Stomach (tissue), 9 donors: ENCODE measurements around the gene POU3F1. TPM values are rescaled to one million over a fixed set of nuclear protein-coding genes. Genes with fewer than 3 reads are reported as not detected.
A peak's percentile ranks its signal among the peaks of the same experiment; 100 is the strongest.

ENCODE experiments used
- DNase-seq, 2 donors: peaks; one replicate each; pipeline versions ENCODE4 v3.0.0 to v3.0.0-alpha.2; 2013 to 2019
- H3K27ac ChIP-seq, 5 donors: fragments of 200-600 bp in 4 of 5; sonication (generic) in 4 of 5; one replicate each; pipeline ENCODE4 v1.5.1; 2013 to 2019; ENCODE audit warnings: mild to moderate bottlenecking in 1 of 5, moderate library complexity in 1 of 5
- H3K27me3 ChIP-seq, 3 donors: fragments of 200-600 bp; sonication (generic); one replicate each; pipeline ENCODE4 v1.5.1; 2017 to 2019; ENCODE audit warnings: mixed run types in 1 of 3
- H3K36me3 ChIP-seq, 4 donors: fragments of 200-600 bp; sonication (generic); 1 replicate in 3 of 4; 2 replicates in 1 of 4; pipeline ENCODE4 v1.5.1; 2016 to 2019
- H3K4me1 ChIP-seq, 4 donors: fragments of 200-600 bp; sonication (generic); one replicate each; pipeline ENCODE4 v1.5.1; 2016 to 2019
- H3K4me3 ChIP-seq, 4 donors: fragments of 200-600 bp; sonication (generic) in 3 of 4; one replicate each; pipeline ENCODE4 v1.5.1; 2016 to 2019; ENCODE audit warnings: mild to moderate bottlenecking in 1 of 4
- H3K9me3 ChIP-seq, 4 donors: fragments of 200-600 bp; sonication (generic); one replicate each; pipeline ENCODE4 v1.5.1; 2016 to 2019
- EP300 ChIP-seq: sonication (generic); formaldehyde crosslinking; IDR thresholded peaks from one replicate; pipeline ENCODE4 v1.6.1; 2017; ENCODE audit warnings: antibody characterized with exemption
- POLR2A ChIP-seq, 4 donors: fragments of 450-650 bp; IDR thresholded peaks; one replicate each; pipeline ENCODE4 v1.6.1; 2016; ENCODE audit warnings: antibody characterized with exemption in 4 of 4, control low read depth in 2 of 4, mild to moderate bottlenecking in 1 of 4, moderate library complexity in 1 of 4
- POLR2AphosphoS5 ChIP-seq, 3 donors: sonication (generic); formaldehyde crosslinking; IDR thresholded peaks; one replicate each; pipeline ENCODE4 v1.6.1; 2016; ENCODE audit warnings: antibody characterized with exemption in 3 of 3
- WGBS, 5 donors: extraction: QIAGEN DNeasy Blood & Tissue Kit in 3 of 5; methylation state at CpG; one replicate each; pipeline versions ENCODE4 v1.1.5 to v1.1.7; 2013 to 2018; 5-methylcytosine and 5-hydroxymethylcytosine counted together
- intact Hi-C: fragments of 100-400 bp; cut with DNase I; formaldehyde crosslinking; loops from one replicate; pipeline ENCODE4 v1.15.1; 2023; ENCODE audit warnings: low total_unique reads
- polyA plus RNA-seq, 3 donors: library from polyadenylated mRNA; stranded (reverse); fragments of 200-250 nt; gene quantifications; one replicate each; pipeline ENCODE4 v1.2.3, GENCODE V29; 2013
- small RNA-seq, 4 donors: library from RNA; depleted of rRNA; stranded (forward); fragments of <200 nt; gene quantifications; one replicate each; pipeline ENCODE3, GENCODE V24; 2016
- total RNA-seq, 5 donors: library from RNA; depleted of rRNA; stranded (reverse); fragments of >200 nt; gene quantifications; one replicate each; pipeline versions ENCODE4 v1.1.0 to v1.2.3, GENCODE V29; 2014 to 2016
- TF ChIP-seq, protein P1 (sequence below), 7 experiments: fragments of 450-650 bp in 4 of 7; fragments of 200-600 bp in 3 of 7; sonication (generic) in 3 of 7; IDR thresholded peaks; one replicate each; pipeline ENCODE4 v1.5.1; 2016 to 2019; ENCODE audit warnings: antibody characterized with exemption in 7 of 7, control low read depth in 2 of 7, mild to moderate bottlenecking in 1 of 7
- donor health status: healthy with polysubstance abuse.
- donor health status: Bipolar disorder and iron deficiency.
- donor health status: healthy.

POU3F1 gene
- total and polyA plus RNA-seq, 8 donors, result 0.20 TPM; not detected in 7

DNA sequence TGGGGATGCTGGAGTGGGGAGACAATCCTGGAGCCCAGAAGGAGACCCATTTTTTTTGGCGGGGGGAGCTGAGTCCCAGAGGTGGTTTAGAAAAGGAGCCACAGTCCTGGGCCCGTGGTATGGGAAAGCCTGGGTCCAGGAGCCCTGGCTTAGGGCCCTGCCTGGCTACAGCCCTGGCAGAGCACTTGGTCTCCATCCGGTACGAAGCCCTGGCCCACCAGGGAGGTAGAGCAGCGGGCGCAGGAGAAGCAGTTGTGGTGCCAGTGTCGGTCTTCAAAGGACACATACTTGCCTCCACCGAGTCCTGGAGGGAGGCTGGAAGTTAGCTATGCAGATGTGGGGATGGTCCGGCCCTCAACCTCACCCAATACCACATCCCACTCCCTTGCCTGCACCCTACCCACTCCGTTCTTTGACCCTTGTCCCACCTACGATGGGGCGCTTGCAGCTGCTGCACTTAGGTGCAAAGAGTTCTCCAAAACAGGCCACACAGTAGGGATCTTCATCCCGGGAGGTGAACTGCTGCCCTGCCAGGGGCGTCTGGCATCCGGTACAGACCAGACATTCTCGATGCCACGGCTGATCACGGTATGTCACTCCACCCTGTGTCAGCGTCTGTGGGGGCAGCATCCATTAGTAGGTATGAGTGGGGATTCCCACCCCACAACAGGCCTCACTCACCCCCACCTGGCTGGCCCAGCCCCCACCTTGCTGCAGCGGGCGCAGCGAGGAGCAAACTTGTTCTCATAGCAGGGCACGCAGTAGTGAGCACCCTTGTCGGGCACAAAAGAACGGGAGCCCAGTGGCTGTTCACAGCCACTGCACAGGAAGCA, 49.1 kb downstream of the POU3F1 start:
- H3K27me3 ChIP-seq, result no peaks in the 10 kb centered on the region
- intact Hi-C loops, result no loop called here
- no peak overlapping the region for H3K4me3 ChIP-seq
- H3K36me3 ChIP-seq, result peaks cover 0 to 21% (median 19%) of the 10 kb centered on the region in 4 donors
- peak overlapping the region; percentile 42 to 94 (median 89) for H3K27ac ChIP-seq
- no peaks in the 10 kb centered on the region for H3K9me3 ChIP-seq
- WGBS, 5 donors, result 87 to 89% (median 88%) methylated on average over 12 to 25 of the region's 25 CpGs
- DNase-seq, result no peak
- TF ChIP-seq, protein P1, sequence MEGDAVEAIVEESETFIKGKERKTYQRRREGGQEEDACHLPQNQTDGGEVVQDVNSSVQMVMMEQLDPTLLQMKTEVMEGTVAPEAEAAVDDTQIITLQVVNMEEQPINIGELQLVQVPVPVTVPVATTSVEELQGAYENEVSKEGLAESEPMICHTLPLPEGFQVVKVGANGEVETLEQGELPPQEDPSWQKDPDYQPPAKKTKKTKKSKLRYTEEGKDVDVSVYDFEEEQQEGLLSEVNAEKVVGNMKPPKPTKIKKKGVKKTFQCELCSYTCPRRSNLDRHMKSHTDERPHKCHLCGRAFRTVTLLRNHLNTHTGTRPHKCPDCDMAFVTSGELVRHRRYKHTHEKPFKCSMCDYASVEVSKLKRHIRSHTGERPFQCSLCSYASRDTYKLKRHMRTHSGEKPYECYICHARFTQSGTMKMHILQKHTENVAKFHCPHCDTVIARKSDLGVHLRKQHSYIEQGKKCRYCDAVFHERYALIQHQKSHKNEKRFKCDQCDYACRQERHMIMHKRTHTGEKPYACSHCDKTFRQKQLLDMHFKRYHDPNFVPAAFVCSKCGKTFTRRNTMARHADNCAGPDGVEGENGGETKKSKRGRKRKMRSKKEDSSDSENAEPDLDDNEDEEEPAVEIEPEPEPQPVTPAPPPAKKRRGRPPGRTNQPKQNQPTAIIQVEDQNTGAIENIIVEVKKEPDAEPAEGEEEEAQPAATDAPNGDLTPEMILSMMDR (IDR thresholded peaks at IDR 0.05), result no peak
- no peak for TF ChIP-seq POLR2A (IDR thresholded peaks at IDR 0.05)
- peaks cover 56 to 81% (median 68%) of the 10 kb centered on the region in 4 donors for H3K4me1 ChIP-seq

DNA sequence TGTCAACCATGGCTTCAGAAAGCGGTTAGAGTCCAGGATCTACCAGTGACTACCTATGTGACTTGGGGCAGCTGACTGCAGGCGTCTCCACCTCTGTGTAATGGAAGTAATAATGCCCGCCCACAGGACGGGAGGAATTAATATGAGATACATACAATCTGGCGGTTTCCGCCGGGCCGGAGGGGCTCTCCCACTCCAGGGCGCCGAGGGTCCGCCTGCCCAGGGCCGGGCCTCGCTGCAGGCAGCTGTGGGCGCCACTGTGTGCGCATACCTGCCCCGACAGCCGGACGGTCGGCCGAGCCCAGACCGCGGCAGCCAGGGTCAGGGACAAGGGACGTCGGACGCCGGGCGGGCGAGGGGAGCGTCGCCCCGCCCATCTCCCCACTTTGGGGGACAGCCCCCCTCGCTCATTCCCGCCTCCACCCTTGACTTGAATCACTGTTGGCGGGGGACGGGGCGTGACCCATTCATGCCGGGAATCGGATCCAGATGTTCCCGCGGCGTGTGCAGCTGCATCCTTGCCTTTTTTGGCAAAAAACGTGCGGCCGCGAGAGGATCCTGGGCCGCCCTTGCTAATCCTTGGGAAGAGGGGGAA, 50.7 kb downstream of the POU3F1 start:
- Histone ChIP-seq H3K4me1 (peaks cover 46 to 67% (median 55%) of the 10 kb centered on the region in 4 donors), H3K9me3 (no peaks in the 10 kb centered on the region), H3K27ac (peak overlapping the region; percentile 74 to 94 (median 92)), H3K4me3 (peak overlapping the region; percentile 42 to 61 (median 55)), H3K27me3 (no peaks in the 10 kb centered on the region), H3K36me3 (peaks cover 0 to 21% (median 19%) of the 10 kb centered on the region in 4 donors)
- intact Hi-C loops, result no loop called here
- peak; percentile 51 to 95 for DNase-seq
- WGBS, 5 donors, result 3 to 13% (median 8%) methylated on average over 26 to 46 of the region's 46 CpGs
- TF ChIP-seq EP300 (peak; percentile 72), POLR2AphosphoS5 (IDR thresholded peaks at IDR 0.05) (peak; percentile 50 to 81 (median 61)), POLR2A (IDR thresholded peaks at IDR 0.05) (no peak)

DNA sequence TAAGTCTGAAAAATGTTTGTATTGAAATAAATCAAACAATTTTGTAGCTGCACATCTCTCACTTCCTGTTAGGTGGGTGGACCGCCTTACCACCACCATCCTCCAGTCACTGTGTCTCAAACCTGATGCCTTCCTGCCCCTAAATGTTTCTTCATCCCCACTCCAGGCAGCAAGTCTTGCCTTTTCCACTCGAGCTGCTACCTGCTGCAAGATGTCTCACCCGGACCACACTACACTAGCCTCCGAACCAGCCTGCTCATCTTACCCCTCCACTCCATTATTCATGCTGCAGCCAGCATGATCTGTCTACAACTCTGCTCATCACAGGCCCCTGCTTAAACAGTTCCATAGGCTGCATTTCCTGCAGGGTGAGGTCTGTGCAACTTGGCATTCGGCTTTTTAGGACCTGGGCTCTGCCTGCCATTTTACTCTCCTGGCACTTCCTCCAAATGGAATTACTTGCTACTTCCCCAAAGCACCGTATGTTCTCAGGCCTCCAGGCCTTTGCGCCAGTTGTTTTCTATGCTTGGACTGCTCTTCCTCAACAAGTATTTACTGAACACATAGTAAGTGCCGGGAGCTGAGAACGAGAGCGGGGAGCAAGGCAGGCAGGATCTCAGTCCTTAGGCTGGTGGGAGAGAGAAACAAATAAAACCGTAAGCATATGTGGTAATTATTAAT, 51.6 kb downstream of the POU3F1 start:
- intact Hi-C loops, result no loop called here
- H3K27me3 ChIP-seq, result no peaks in the 10 kb centered on the region
- DNase-seq, result peak in 1 of 2 donors; percentile 34
- H3K4me1 ChIP-seq, result peaks cover 43 to 67% (median 52%) of the 10 kb centered on the region in 4 donors
- H3K27ac ChIP-seq, result peak overlapping the region; percentile 65 to 94 (median 89)
- H3K4me3 ChIP-seq, result peak overlapping the region; percentile 42 to 61 (median 55)
- no peaks in the 10 kb centered on the region for H3K9me3 ChIP-seq
- peaks cover 0 to 21% (median 19%) of the 10 kb centered on the region in 4 donors for H3K36me3 ChIP-seq
- WGBS, 5 donors, result 39 to 43% (median 40%) methylated on average over 11 of the region's 11 CpGs
- TF ChIP-seq POLR2AphosphoS5 (IDR thresholded peaks at IDR 0.05), result no peak
- no peak for TF ChIP-seq POLR2A (IDR thresholded peaks at IDR 0.05)

Small RNA genes within 50 kb of the gene (small RNA-seq; reads per million reads assigned to genes)
- gene MIR3659, result 0 to 0.15 (median 0) reads per million in 4 donors

Other genes starting within 250 kb of the POU3F1 start
- 100 to 1,000 TPM in 2 of 5 donors, 10 to 100 TPM in 2, 1 to 10 TPM in 1; 7.9 to 193 (median 46.7) TPM for gene C1orf122, start 239.0 kb downstream of the POU3F1 start, total RNA-seq
- gene C1orf122, start 239.0 kb downstream of the POU3F1 start, polyA plus RNA-seq, result 10 to 100 TPM; 43.4 to 59.0 (median 59.0) TPM
- gene YRDC, start 238.6 kb downstream of the POU3F1 start, total RNA-seq, result 10 to 100 TPM in 3 of 5 donors, 1 to 10 TPM in 1, not detected in 1; 1.3 to 30.3 (median 15.5) TPM
- gene YRDC, start 238.6 kb downstream of the POU3F1 start, polyA plus RNA-seq, result 10 to 100 TPM in 2 of 3 donors, 1 to 10 TPM in 1; 9.9 to 13.1 (median 10.4) TPM
- 1 to 10 TPM; 1.2 to 5.4 (median 4.5) TPM for gene MTF1, start 187.2 kb downstream of the POU3F1 start, total RNA-seq
- 1 to 10 TPM; 1.5 to 3.1 (median 2.4) TPM for gene MTF1, start 187.2 kb downstream of the POU3F1 start, polyA plus RNA-seq
- gene INPP5B, start 99.7 kb downstream of the POU3F1 start, total RNA-seq, result 10 to 100 TPM in 3 of 5 donors, 1 to 10 TPM in 2; 8.4 to 56.7 (median 12.2) TPM
- 10 to 100 TPM in 1 of 3 donors, 1 to 10 TPM in 2; 7.2 to 10.1 (median 7.3) TPM for gene INPP5B, start 99.7 kb downstream of the POU3F1 start, polyA plus RNA-seq
- gene SF3A3, start 56.8 kb downstream of the POU3F1 start, total RNA-seq, result 100 to 1,000 TPM in 1 of 5 donors, 10 to 100 TPM in 3, 1 to 10 TPM in 1; 8.2 to 102 (median 72.3) TPM
- 10 to 100 TPM; 17.1 to 19.9 (median 18.6) TPM for gene SF3A3, start 56.8 kb downstream of the POU3F1 start, polyA plus RNA-seq
- gene FHL3, start 41.3 kb downstream of the POU3F1 start, total RNA-seq, result 10 to 100 TPM in 2 of 5 donors, 1 to 10 TPM in 2, under 1 TPM in 1; 0.58 to 30.4 (median 9.5) TPM
- 10 to 100 TPM; 18.1 to 28.2 (median 21.7) TPM for gene FHL3, start 41.3 kb downstream of the POU3F1 start, polyA plus RNA-seq
- gene UTP11, start 34.1 kb downstream of the POU3F1 start, total RNA-seq, result 10 to 100 TPM in 3 of 5 donors, 1 to 10 TPM in 2; 1.4 to 43.7 (median 10.3) TPM
- 10 to 100 TPM; 22.1 to 24.5 (median 23.1) TPM for gene UTP11, start 34.1 kb downstream of the POU3F1 start, polyA plus RNA-seq